Right renal cortex interstitium (tissue), 3 donors: ENCODE data around the gene TMEM54. TPM values are rescaled to one million over a fixed set of nuclear protein-coding genes. Genes with fewer than 3 reads are reported as not detected.

ENCODE experiments used
- DNase-seq, 3 donors: peaks; one replicate each; pipeline ENCODE4 v3.0.0-alpha.2; 2013; ENCODE audit warnings: low read depth in 3 of 3, low spot score in 2 of 3
- polyA plus RNA-seq, 3 donors: library from polyadenylated mRNA; unstranded; fragments of 120-200 nt; gene quantifications; one replicate each; pipeline ENCODE4 v1.2.1, GENCODE V29; 2013; ENCODE audit not compliant: insufficient read length in 3 of 3

The TMEM54 gene
- polyA plus RNA-seq, 3 donors = 4.4 to 9.9 (median 7.6) TPM

GRCh38 chr1:32883338-32884031 is 17.7 kb downstream of the TMEM54 start:
- no peak for DNase-seq

GRCh38 chr1:32881871-32882850 is 19.0 kb downstream of the TMEM54 start:
- DNase-seq = no peak

DNA sequence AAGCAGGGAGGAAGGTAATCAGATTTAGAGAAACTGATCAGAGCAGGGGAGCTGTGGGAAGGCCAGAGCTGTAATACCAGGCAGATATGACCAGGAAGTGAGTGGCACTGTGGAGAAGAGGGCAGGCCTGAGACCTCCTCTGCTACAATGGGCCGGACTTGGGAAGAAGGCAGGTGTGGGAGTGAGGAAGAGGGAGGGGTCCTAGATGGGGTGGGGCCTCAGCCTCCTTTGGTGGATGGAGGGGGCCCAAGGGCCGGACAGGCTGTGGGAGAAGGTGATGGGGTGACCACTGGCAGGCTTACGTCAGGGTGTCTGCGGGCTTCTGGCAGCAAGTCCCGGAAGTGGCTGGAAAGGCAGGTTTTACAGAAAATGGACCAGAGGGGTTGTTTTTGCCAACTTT is 19.9 kb downstream of the TMEM54 start:
- no peak for DNase-seq

DNA sequence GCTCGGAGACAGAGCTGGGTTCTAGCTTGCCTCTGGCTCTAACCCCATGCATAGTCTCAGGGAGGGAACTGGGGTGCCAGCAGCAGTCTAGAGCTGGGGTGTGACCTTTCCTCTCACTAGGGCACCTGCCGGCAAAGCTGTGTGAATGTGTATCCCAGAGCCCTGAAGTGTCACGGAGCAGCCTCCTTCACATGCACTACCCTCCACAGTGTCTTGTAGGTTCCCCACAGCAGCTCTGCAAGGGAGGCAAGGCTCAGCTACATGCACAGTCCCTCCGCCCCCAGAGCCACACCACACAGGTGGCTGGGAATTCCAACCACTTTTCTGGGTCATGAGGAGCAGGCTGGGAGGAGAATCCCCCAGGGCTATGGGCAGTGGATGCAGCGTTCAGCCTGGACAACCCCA is 22.6 kb downstream of the TMEM54 start:
- no peak for DNase-seq

GRCh38 chr1:32878183-32878582 is 23.0 kb downstream of the TMEM54 start:
- no peak for DNase-seq

DNA sequence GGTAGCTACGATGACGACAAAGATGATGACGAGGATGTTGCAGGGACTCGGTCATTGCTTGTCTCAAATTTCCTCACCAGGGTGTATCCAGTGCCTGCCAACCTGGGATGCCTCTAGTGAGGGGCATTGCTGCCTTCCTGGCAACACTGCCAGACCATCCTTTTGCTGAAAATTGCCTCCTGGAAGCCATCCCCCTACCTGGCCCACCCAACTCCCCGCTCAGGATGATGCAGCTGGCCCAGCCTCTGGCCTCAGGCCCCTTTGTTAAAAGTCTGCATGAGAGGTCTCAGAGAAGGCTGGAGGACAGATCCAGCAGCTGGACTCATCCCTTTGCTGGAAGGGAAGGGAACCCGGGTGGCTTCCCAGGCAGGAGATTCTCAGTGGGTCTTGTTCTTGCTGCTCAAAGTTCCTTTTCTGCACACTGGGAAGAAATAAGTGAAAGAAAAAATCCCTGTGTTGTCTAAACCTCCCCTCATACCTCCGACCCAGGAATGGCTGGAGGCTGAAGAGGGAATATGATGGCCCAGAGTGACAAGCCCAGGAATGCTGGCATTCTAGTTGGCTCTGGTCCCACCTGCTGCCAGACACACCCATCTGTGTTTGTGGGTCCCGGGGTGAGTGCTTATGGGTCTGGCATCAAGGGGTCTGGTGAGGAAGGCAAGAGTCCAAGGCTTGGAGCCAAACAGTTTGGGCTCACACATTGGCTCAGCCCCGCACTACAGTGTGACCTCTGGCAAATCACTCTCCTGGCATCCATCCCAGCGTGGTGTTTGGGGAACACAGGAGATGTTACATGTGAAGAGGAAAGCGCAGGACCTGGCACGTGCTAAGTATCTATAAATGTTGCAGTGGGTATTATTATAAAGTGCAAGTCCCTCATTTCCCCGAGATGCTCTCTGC is 23.7 kb downstream of the TMEM54 start:
- no peak for DNase-seq

DNA sequence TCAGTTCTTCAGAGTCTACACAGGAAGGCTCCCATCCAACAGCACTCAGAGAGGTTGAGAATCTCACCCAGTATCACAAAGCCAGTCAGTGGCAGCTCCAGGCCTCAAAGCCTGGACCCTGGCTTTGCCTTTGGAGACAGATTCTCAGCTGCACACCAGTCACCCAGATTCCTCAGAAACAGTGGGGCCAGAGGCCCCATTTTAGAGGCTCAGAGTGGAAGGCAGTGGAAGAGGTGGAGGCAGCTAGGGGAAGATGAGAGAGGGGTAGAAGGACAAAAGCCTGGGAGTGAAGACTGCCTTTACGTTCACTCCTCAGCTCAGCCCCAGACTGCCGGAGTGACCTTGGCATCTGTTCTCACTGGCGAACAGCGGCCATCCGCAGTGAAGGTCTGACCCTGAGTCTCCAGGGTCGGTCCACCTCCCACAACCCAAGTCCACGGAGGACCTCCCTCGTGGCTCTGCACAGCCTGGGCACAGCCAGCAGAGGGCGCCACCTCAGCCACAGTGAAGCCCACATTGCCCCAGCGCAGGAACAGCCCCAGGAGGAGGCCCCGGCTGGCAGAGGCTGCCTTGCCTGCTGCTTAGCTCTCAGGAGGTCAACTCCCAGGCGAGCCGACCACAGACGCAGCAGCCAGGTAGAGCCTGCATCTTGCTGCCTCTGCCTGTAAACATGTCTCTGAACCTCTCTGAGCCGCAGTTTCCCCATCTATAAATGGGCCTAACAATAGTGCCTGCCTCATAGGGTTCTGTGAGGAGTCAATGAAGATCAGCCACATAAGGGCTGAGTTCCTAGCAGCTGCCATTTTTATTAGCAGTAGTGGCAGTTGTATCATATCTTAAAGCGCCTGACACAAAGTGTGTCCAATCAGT is 24.6 kb downstream of the TMEM54 start:
- DNase-seq = no peak

- no peak for DNase-seq
Measured at GRCh38 chr1:32874860-32875752, 26.1 kb downstream of the TMEM54 start.

GRCh38 chr1:32873484-32873883 is 27.7 kb downstream of the TMEM54 start:
- DNase-seq = no peak

DNA sequence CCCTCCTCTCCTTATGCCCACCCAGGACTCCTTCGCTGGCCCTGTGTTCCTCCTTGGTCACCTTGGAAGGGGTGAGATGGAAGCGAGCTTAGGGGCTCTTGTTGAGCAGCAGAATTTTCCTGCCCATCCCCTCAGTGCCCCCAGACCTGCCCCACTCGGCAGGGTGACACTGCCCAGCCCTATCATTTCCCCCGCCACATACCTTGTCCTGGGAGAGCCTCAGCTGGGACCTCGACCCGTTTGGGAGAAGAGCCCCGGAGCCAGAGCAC is 29.1 kb downstream of the TMEM54 start:
- no peak for DNase-seq

- no peak for DNase-seq
Measured at GRCh38 chr1:32871364-32872191, 29.6 kb downstream of the TMEM54 start.

DNA sequence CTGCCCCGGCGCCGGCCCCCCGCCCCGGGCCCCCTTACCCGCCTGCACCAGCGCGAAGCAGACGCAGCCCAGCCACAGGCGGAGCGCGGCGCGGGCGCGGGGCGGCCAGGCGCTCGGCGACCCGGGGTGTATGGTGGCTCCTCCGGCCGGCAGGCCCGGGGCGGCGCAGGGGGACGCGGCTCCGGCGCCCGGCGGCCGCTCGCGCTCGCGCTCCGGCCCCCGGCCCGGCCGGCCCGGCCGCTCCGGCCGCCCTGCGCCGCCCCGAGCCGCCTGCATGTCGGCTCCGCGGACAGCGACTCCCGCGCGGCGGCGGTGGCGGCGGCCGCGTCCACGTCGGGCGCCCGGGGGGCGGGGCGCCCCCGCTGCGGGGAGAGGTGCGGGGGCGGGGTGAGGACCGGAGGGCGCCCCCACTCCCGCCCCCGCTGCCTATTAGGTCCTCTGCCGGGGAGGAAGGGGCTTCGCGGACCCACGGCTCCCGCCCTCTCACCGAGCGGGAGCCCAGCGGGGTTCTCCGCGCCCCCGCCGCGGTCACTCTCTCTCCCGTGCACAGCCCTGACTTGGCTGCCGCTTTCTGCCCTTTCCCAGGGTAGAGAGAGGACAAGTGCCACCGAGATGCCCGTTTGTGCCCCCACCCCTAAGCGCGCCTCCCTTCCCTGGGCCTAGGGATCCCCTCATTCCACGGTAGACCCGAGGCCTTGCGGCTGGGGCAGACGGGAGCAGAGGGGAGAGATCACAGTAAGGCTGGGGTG is 30.4 kb downstream of the TMEM54 start, which contains the start of gene FNDC5:
FNDC5 (minus strand) TSS at position 298 of the 749 bp plus-strand sequence.
- no peak for DNase-seq

GRCh38 chr1:32869923-32870614 is 31.1 kb downstream of the TMEM54 start:
- no peak for DNase-seq

GRCh38 chr1:32868806-32869455 is 32.3 kb downstream of the TMEM54 start:
- DNase-seq = no peak

DNA sequence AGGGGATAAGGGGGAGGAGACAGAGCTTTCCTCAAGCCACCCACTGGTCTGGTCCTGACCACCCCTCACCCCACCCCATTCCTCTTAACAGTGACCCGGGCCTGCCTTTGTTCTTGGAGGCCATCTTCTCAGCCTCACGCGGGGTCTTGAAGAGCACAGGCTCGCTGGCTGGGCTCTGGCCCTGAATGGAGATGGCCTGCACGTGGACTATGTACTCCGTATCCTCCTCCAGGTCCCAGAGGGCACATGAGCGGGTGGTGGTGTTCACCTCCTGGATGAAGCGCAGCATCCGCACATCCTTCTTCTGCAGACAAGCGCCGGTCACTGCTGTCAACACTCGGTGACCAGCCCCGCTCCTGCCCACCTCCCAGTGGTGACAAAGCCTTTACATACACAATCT is 33.1 kb downstream of the TMEM54 start:
- DNase-seq = no peak

DNA sequence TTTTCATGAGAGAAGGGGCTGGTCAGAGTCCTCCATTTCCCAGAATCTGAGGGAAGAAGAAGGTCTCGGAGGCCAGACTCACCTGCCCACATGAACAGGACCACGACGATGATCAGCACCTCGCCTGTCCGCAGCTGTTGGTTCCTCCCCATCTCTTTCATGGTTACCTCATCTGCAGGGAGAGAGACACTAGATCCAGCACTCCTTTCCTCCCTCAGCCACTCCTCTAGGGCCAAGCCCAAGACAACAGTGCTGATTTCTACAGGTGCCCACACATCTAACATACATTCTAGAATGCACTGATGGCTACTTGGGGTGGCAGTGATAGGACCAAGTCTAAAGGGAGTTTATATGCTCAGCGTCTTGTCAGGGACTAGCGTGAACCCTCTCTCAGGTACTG is 33.5 kb downstream of the TMEM54 start:
- no peak for DNase-seq
